NCI-H1436 (cell line): Measurements from ENCODE around the gene TRIM2.

ENCODE experiments used
- DNase-seq: peaks from one replicate; lab custom pipeline; 2025; lab: John Stamatoyannopoulos, UW

TRIM2 gene

DNA sequence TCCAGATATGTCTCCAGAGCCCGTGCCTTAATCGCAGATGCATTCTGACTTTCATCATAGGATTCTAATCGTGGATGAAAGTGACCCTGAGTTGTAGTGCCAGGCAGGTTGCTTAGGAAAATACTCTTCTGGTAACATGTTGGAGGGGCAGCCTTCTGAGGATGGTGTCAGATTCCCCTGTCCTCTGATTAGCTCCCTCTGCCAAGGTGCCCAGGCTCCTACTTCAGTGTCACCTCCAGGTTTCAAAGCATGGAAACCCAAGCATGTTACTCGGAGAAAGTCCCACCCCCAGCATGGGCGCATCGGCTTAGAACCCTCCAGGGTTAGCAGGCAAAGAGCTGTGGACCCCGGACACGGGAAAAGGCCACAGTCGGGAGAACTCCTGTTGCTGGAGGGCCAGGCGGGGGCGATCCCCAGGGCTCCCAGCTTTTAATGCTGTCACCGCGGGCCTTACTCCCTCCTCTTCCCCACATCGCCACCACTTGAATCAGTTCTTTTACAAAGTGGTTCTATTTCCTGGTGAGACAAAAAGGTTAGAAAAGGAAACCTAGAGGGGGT is 44.5 kb downstream of the TRIM2 start:
- DNase-seq, result no peak

DNA sequence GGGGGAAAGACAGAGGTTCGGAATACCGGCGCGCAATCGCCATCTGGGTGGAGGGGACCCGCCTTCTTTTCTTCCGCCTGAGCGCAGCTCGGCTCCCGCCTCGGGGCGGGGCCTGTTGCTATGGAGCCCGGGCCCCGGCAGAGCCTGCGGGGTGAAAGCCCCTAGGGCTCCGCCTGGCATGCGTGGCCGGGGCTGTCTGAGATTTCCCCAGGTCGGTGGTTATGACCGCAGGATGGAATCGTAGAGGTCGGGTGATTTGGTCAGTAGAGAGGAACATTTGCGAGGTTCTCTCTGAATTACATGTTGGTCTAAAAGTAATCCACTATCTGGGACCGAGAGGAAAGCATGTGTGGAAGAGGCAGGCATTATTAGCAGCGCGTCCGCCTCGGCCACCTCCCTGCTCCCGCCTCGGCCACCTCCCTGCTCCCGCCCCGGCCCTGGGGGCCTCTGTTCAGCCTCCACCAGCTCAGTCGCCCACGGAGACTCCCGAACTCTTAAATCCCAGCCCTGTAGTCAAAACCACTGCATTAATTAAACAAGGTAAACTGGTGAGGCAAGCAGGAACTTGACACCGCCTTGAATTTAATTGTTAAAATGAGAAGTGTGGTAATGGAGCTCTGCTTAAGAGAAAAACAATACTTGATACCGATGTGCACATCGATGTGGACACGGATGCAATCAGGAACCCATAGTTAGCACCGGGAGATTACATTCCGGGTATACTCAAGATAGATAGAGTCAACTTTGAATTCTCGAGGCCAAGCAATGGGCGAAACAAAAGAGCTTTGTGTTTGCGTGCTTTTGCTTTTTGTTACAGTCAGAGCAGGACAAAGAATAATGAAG is 45.2 kb downstream of the TRIM2 start:
- peak; percentile 85 for DNase-seq

- no peak for DNase-seq
Observed at GRCh38 chr4:153252122-153252521, 47.9 kb downstream of the TRIM2 start.

- no peak for DNase-seq
Observed at GRCh38 chr4:153255233-153255632, 51.0 kb downstream of the TRIM2 start.

DNA sequence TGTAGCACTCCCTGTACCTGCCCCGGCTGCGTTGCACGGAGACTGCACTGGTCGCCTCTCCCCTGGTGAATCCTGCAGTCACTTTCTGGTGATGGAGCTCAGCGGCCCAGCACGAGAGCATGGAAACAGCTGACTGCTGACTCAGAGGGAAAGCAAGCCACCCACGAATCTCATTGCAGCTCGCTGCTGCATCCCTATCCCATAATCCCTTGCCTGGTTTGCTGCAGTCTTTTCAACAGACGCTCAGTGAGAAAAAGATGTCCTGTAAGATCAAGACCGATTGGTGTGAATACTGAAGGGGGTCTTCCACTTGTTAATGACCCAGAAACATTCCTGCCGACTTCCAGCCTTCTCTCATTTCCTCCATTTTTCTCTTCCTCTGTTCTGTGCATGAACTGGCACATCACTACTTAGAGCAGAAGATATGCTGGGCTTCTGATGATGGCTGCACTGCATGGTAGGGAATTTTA is 52.9 kb downstream of the TRIM2 start:
- DNase-seq, result no peak

DNA sequence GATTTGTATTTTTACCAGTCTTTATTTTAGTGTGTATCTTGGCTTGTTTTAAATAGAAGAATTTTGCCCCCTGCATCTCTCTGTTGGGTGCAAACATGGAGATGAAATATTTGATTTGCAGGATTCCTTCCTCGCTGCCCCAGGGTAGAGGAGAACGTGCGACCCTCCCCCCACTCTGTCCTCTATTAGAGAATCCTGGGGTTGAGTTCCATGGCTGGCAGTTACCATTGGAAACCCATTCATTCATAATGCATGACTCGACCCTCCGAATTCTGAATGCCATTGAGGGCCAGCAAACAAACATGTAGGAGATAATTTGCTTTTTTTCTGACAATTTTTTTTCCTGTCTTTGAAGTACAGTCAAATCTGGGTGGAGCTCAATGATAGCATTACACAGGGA is 53.7 kb downstream of the TRIM2 start:
- no peak for DNase-seq

- no peak for DNase-seq
Observed at GRCh38 chr4:153258750-153259149, 54.5 kb downstream of the TRIM2 start.

DNA sequence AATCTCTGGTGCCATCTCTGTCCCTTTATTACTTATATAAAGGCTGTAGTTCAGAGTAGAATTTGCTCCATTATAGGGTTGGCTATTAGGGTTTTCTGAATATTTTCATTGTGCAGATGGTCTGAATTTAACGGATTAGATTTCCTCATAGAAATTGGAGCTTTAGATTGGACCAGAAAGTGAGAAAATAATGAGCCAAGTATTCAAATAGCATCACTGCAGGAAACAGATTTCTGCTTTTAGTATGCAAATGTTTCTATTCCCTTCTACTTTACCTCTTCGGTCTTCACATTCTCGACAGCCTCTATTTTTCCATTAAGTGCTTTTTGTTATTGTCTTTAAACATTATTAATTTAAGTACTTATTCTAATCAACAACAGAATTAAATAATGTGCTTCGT is 55.4 kb downstream of the TRIM2 start:
- DNase-seq, result no peak

- no peak for DNase-seq
Observed at GRCh38 chr4:153260132-153260531, 55.9 kb downstream of the TRIM2 start.

DNA sequence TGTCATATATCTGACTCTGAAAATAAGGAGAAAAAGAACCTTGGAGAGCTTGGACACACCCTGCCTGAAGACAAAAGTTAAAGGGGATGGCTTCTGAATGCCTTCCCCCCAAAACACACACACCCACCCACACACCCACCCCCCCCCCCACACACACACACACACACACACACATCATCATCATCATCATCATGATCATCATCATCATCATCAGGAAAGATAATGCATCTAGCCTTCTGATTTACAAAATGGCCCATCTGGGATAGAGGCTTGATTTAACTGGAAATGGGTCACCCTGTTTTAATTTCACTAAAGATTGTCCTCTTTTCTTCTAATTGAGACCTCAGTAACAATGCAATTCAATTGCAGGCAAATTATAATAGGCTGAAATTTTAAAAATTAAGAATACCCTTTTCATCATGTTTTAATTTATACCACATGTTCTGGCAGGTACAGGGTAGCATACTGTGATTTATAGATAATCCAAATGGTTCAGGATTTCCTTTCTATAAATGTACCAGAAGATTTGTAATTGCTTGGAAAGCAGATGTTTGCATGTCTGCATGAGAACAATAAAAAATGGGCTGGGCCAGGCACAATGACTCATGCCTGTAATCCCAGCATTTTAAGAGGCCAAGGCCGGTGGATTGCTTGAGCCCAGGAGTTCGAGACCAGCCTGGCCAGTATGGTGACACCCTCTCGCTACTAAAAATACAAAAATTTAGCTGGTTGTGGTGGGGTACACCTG is 56.5 kb downstream of the TRIM2 start:
- DNase-seq, result no peak

GRCh38 chr4:153261461-153261860 is 57.2 kb downstream of the TRIM2 start:
- DNase-seq, result no peak

GRCh38 chr4:153261914-153262313 is 57.7 kb downstream of the TRIM2 start:
- no peak for DNase-seq

GRCh38 chr4:153265306-153266047 is 61.2 kb downstream of the TRIM2 start:
- DNase-seq, result no peak

DNA sequence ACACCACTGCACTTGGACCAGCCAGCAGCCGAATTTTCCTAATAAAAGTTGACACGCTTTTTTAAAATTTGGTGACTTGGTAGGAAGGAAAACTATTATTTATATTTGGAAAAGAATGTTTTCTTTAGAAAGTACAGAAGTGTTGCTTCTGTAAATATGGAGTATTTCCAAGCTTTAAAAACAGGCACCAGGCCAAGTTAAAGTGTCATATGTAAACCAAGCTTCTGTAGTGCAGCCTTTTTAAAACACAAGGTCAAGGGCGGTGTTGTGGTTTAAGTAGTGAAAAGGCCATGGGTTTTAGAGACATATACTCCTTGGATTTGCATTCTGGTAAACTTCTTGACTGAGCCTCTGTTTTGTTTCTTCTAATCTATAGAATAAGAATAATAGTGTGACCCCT is 62.7 kb downstream of the TRIM2 start:
- DNase-seq, result no peak

DNA sequence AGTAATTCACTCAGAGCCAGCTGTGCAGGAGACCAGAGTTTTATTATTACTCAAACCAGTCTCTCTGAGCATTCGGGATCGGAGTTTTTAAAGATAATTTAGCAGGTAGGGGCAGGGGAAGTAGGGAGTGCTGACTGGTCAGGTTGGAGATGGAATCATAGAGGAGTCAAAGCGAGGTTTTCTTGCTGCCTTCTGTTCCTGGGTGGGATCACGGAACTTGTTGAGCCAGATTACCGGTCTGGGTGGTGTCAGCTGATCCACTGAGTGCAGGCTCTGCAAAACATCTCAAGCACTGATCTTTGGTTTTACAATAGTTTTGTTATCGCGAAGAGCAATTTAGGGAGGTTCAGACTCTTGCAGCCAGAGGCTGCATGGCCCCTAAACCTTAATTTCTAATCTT is 63.6 kb downstream of the TRIM2 start:
- no peak for DNase-seq

- no peak for DNase-seq
Observed at GRCh38 chr4:153268295-153268694, 64.1 kb downstream of the TRIM2 start.

GRCh38 chr4:153269218-153269990 is 65.2 kb downstream of the TRIM2 start:
- DNase-seq, result no peak

- no peak for DNase-seq
Observed at GRCh38 chr4:153270361-153270760, 66.1 kb downstream of the TRIM2 start.

DNA sequence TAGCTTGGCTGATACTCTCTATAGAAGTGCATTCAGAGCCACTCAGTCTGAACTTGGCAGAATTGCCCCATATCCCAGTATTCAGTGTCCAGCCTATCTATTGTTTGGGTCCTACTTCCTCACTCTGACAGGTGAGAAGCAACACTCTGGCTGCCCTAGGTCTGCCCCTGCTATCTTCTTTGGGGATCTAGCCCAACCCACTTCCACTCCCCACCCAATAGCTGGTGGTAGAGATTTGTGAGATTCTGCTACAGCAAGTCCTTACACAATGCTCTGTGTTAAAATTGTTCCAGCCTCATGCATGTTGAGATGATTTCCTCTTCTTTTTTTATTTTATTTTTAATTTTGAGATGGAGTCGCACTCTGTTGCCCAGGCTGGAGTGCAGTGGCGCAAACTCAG is 67.6 kb downstream of the TRIM2 start:
- no peak for DNase-seq

GRCh38 chr4:153273751-153274150 is 69.5 kb downstream of the TRIM2 start:
- no peak for DNase-seq

DNA sequence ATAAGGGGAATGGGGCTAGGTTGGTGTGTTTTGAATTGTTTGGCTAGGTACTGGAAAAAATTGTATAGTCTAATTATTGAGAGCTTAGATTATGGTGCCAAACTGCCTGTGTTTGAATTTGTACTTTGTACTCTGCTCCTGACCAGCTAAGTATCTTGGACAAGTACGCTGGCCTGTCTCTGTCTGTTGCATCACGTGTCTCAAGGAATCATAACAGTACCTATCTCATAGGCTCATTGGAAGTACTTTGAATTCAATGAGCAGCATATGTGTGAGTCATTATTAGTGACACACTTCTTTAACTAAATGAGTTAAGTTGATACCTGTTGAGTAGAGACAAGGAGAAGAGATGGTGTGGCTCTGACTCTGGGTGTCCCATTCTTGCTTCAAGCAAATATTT is 70.7 kb downstream of the TRIM2 start:
- DNase-seq, result no peak
